CD4-positive, alpha-beta T cell treated with Interferon gamma for 1 hour (primary cell): ENCODE results near the gene PLXNA2.

Source experiments
- DNase-seq: peaks from one replicate; pipeline ENCODE4 v3.0.0-alpha.2; 2020

PLXNA2 gene

GRCh38 chr1:208203848-208204609, 40.2 kb downstream of the PLXNA2 start:
- no peak for DNase-seq

DNA sequence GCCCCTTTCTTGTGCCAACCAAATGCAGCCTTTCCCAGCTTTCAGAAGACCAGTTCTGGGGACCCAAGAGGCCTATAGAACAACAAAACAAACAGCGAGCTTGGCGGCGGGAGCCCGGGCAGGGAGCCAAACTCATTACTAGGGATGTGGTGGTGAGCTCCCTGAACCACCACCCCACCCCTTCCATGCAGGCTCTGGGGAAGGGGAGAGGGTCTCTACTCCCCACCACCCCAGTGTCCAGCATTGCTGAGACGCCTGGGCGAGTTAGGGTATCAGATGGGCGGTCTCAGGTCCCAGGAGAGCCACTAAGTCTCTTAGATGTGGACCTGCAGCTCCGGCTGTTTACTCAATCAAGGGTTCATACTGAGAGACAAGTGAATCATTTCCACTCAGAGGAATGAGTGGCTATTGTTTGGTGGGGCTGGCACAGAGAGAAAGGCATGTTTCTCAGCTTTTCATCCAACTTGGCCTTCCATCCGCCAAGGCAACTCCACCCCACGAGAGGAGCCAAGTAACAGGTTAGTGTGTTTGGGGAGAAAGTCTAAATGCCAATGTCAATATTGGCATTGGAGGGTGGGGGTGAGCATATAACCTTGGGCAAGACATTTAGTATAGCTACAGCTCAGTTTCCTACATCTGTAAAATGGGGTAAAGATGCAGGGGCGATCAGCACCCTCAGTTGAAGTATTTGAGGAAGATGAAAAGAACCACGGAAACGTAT, 40.9 kb downstream of the PLXNA2 start:
- DNase-seq = no peak

- no peak for DNase-seq
These were observed 41.7 kb downstream of the PLXNA2 start for GRCh38 chr1:208202333-208202995.

DNA sequence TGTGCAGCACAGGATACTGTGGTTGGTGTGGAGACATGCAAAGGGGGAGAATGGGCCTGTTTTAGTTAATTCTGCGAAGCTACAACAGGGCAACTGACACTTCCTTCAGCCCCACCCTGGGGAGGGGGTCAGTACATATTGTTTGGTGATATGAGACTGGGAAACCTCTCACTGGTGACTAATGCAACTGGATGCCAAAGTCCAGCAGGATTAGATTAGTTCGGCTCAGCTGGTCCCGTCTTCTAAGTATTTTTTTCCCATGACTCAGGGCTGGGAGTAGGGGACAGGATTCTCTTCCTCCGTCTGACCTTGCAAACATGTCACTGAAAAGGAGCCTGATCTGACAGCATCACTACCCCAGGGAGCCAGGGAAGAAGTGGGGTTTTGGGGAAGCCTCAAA, 43.0 kb downstream of the PLXNA2 start:
- no peak for DNase-seq

DNA sequence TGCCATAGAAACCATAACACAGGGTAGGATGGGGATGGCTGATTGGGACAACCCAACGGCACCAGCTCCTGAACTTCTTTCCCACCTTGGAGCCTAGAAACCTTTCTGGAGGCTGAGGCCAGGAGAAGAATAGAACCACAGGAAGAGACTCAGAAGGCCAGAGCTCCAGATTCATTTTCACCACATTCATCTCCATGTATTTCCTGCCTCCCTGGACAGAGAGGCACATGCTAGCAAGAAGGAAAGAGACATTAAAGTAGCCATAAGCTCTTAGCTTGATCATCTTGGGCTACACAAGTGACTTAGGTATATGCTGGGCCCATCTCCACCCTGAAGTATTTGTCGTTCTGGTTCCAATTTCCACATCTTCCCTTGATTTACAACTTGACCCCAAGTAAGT, 44.1 kb downstream of the PLXNA2 start:
- DNase-seq = no peak

GRCh38 chr1:208198236-208198635, 45.9 kb downstream of the PLXNA2 start:
- no peak for DNase-seq

DNA sequence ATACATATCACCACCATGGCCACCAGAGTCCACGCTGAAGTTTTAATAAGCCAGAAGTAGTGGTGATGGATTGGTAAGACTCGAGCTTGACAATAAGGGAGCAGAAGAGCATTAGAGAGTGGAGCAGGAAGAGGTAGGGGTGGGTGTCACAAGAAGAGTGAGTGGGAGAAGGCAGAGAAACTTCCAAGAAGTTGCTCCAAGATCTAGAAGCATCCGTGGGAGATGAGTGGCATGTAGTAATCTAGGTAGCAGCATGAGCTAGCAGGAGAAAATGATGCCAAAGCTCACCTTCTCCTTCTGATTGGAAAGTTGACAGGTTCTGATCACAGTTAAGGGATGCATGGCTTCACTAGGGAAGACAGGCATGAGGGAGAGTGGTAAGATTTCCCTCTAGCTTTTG, 49.2 kb downstream of the PLXNA2 start:
- DNase-seq = no peak

DNA sequence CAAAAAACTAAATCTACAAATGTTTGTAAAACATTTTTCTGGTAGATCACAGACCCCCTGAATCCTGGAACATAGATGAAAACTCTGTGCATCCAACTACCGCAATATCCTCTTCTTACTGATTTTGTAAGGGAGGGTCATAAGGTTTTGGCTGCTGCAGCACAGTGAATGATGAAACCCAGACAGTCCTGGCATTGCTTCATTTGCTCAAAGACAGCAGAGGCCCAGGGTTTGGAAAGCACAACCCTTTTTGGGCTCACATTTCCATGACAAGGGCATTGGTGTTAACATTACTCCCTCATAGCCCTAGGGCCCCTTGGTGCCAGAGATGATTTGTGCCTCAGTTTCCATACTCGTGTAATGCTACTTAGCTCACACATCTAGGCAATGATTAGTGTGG, 51.2 kb downstream of the PLXNA2 start:
- DNase-seq = no peak

DNA sequence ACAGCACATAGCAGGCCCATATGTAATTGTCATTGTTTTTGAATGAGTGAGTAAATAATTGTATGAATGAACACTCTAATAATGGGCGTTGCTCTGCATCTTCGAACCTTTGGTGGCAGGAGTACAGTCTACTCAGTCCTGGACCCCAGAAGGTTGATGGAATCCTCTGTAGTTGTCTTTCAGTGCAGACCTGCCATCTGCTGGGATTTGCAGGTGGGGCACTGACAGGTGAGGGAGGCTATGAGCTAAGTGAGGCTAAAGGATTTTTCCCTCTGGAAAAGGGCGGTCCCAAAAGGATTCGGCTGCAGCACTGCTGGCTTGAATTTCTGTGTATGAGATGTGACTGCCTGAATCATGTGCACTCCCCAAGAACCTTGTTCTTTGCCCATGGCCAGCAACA, 53.4 kb downstream of the PLXNA2 start:
- no peak for DNase-seq

DNA sequence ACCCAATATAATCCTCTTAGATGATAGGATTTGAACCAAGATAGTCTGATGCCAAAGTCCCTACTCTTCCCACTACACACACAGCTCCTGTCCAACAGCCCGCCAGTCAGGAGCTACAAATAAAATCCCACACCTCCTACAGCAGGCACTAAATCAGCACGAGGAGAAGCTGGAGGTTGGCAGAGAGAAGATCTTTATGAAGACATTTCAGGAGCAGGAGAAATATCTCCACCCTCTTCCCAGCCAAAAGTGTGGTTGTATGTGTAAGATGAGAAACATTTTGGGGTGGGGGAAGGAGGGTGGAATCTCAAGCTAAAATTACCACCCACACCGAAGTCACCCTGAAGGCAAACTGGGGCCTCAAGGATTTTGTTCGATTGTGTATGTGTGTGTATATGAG, 54.5 kb downstream of the PLXNA2 start:
- DNase-seq = no peak

DNA sequence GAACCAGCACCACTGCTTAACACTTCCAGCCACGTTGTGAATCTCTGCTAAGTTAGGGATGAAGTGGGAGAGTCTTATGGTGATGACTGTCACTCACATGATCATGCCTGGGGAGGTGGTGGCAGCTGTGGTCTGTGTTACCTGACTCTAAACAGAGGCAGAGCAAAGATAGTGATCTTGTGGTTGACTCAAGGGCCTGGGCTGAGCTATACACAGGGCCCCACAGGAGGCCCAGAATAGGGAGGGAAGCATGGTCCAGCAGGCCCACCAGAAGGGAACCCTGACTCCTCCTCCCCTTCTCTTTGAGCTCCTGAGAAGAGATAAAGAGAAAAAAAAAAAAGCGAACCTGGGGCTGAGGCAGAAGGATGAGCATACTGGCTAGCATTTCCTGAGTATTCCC, 55.0 kb downstream of the PLXNA2 start:
- no peak for DNase-seq

DNA sequence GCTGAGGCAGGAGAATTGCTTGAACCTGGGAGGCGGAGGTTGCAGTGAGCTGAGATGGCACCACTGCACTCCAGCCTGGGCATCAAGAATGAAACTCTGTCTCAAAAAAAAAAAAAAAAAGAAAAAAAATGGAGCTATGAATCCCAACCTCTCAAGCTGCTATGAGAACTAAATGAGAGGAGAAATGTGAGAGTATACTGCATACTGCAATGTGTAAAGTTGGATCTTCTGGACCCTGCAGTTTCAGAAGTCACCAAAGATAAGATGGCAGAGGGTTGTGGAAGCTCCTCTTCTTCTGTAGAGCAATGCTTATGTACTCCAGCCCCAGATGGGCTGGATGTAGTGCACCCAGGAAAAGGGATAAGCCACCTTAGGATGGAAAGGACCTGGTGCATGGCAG, 55.6 kb downstream of the PLXNA2 start:
- DNase-seq = no peak

- no peak for DNase-seq
These were observed 56.6 kb downstream of the PLXNA2 start for GRCh38 chr1:208187499-208188041.

DNA sequence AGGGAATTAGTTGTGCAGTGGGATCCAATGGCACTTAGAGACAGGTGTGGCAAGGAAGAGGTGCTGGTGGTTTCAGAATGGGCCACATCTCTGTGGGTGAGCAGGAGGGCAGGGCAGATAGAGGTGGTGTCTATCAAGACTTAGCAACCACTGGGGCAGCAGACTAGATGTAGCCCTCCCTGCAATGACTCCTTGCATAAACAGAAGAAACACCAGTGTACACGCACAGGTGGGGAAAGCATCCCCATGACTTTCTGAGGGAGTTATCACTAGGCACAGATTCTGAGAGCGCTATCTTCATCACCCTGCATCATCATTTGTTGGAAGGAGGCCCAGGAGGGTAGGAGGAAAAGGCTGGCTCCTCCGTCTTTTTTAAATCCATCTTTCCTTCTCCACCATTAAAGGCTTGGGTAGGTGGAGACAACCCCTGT, 58.4 kb downstream of the PLXNA2 start:
- DNase-seq = no peak

DNA sequence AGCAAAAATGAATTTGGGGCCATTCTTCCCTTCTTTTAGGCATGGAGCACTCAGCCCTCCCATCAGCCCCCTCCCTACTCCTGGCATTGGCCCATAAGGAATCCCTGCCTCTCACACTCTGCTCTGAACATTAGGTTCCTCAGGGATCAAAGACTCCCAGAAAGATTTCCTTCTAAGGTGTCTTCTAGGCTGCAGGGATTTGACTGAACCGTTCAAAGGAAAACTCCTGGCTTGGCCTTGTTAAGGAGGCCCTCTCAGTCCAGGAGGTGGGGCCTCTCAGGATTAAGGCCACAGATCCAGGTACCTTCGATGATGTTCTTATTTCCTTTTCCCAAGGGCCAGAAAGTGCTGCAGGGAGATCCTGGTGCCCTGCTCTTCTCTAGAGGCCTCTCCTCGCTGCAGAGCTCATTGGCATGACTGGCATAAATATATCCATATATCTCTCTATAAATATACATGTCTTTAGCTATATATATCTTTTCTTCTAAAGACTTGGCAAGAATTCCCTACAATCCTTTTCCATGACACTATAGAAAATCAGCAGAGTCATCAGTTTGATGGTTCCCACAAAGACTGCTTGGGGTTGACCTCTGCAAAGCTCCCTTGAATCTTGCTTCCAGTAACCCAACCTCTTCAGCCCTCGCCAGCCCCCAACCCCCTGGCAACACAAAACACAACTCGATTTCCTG, 59.1 kb downstream of the PLXNA2 start:
- DNase-seq = no peak

- no peak for DNase-seq
These were observed 59.9 kb downstream of the PLXNA2 start for GRCh38 chr1:208183977-208184911.

DNA sequence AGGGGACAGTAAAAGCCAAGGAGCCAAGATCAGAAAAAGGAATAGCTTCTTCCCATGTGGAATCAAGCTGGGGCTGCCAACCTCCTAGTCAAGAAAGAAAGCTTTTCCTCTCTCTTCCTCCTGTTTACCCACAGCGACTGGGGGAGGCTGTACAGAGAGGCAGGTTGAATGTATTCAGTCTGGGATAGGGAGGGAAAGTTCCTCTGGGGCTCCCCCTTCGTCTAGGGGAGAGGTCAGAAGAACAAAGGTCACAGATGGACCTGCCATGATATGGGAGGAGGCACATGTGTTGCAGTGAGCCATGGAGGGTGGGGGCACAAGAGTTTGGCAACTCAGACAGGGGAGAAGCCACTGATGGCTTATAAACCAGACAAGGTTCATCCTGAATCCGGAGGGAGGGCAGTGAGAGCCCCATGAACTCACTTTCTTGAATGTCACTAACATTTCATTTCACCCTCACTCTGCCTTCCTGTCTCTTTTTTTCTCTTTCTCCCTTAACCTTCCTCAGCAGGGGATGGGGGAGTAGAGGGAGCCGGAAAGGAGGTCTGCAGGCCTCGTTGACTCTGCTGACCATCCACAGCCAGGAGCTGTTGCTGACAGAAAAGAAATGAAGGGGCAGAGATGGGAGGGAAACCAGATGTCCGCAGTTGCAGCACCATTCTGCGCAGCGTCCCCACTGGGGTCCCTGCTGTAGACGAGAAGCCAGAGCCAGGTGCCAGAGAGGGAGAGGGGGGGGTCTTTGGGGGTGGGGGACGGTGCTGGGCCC, 61.1 kb downstream of the PLXNA2 start:
- no peak for DNase-seq

DNA sequence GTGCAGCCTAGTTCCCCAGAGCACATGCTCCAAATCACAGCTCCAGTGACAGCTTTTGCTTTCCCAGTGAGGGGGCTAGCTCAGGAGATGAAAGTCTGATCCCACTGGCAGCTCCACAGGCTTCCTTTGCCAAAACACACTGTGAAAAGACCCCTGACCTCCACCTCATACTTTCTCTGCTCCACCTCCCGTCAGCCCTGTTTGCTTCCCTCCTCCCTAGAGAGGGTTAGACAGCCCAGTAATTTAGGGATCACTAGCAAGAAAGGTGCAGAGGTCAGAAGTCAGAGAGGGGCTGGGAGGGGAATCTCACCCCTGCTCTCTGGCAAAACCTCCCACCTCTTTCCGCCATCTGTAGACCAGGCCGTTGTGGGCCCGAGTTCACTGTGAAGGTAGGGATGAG, 62.8 kb downstream of the PLXNA2 start:
- no peak for DNase-seq

GRCh38 chr1:208180421-208180820, 63.8 kb downstream of the PLXNA2 start:
- DNase-seq = no peak

DNA sequence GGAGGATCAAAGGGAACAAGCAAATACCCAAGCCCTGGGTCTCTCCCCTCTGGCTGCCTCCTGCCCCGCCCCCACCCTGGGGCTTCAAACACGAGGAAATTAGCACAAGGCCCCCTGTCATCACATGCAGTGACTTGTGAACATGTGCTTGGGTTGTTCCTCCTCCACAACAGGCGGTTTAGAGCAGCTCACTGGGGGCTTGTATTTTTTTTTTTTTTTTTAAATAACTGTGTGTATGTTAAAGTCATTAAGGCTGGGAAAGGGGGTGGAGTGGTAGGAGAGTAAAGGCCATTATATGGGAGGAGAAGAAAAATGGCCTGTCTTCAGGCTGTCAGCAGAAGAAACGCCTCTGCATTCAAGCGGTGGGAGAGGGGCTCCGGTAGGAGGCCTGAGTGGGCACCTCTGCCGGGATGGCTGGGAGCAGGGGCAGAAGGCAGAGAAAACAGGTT, 64.2 kb downstream of the PLXNA2 start:
- no peak for DNase-seq

DNA sequence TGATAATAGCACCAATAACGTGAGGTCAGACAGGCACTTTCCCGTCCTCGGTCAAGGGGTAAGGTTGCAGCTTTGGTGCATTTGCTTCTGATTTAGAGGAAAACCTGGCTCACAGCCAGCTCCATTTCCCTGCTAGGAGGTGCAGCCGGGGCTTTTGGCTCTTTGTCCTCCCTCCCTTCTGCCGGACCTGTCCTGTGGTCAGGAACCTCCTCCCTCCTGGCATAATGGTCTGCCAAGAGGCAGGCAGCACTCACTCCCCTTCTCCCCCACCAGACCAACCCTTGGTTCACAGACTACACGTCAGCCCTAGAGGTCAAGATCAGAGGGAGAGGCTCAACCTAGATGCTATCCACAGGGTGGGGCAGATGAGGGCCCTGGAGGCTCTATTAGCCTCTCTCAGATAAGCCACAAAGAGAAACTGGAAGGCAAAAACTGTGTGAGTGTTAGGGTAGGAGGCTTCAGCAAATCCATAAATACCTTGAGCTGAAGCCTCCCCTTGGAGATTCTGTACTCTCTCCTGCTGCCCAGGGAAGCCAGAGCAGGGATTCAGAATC, 64.8 kb downstream of the PLXNA2 start:
- no peak for DNase-seq
